Measurements from ENCODE around the gene PACSIN2.

The PACSIN2 gene

GRCh38 chr22:43014869-43015676, at the start of gene PACSIN2:
Gene PACSIN2 (minus strand): TSS chr22:43015149. CDS start chr22:42912080, 103,069 bp downstream.
- no peaks in the 10 kb centered on the region for H4K20me1 ChIP-seq (ENCODE audit: insufficient read depth, low read length)
- peak within 1 kb of the TSS; percentile 87 for H3K4me2 ChIP-seq (ENCODE audit: low read depth, low read length)
- H3K4me1 ChIP-seq (ENCODE audit: low read length) = 0 out of 2 replicates have a peak, but pooled peaks cover 4% of the 10 kb centered on the region

GRCh38 chr22:43060183-43060582, 45.2 kb upstream of the PACSIN2 start:
- no peak for DNase-seq
- Histone ChIP-seq H3K4me1 (ENCODE audit: low read length) (no peaks in the 10 kb centered on the region), H3K4me2 (ENCODE audit: low read depth, low read length) (no peak overlapping the region), H3K36me3 (replicated peaks; ENCODE audit: insufficient read depth, low read length) (no peaks in the 10 kb centered on the region), H3K9me3 (replicated peaks; ENCODE audit: insufficient read depth, low read length) (no peaks in the 10 kb centered on the region), H3K79me2 (ENCODE audit: low read length) (no peaks in the 10 kb centered on the region), H3K9me2 (replicated peaks; ENCODE audit: insufficient read depth, low read length) (no peaks in the 10 kb centered on the region), H3F3A (ENCODE audit: insufficient read depth, low read length) (no peaks in the 10 kb centered on the region), H3K4me3 (ENCODE audit: low read length) (no peak overlapping the region), H2AFZ (ENCODE audit: low read length) (no peak overlapping the region), H3K27ac (ENCODE audit: low read length) (no peak overlapping the region), H3K9ac (ENCODE audit: low read length) (no peak overlapping the region), H4K20me1 (ENCODE audit: insufficient read depth, low read length) (no peaks in the 10 kb centered on the region), H3K27me3 (replicated peaks; ENCODE audit: insufficient read depth, low read length) (no peaks in the 10 kb centered on the region)
- TF ChIP-seq EZH2 (optimal IDR thresholded peaks at IDR 0.05; ENCODE audit: low read depth, low read length) (no peak), EZH2phosphoT487 (IDR thresholded peaks at IDR 0.05; ENCODE audit: low read length) (no peak), CTCF (IDR thresholded peaks at IDR 0.05; ENCODE audit: low read length) (peak; percentile 49)

More at GRCh38 chr22:43014869-43015676, at the start of gene PACSIN2:
- peak within 1 kb of the TSS; percentile 86 for H3K4me3 ChIP-seq (ENCODE audit: low read length)
- peak within 1 kb of the TSS; percentile 53; the same call in 1 of the 2 replicates for H3K9ac ChIP-seq (ENCODE audit: low read length)
- no peaks in the 10 kb centered on the region for H3K9me2 ChIP-seq (replicated peaks; ENCODE audit: insufficient read depth, low read length)
- peak; percentile 99 for DNase-seq
- H3F3A ChIP-seq (ENCODE audit: insufficient read depth, low read length) = no peaks in the 10 kb centered on the region
- H3K79me2 ChIP-seq (ENCODE audit: low read length) = peaks cover 29% of the 10 kb centered on the region
- no peaks in the 10 kb centered on the region for H3K36me3 ChIP-seq (replicated peaks; ENCODE audit: insufficient read depth, low read length)
- no peaks in the 10 kb centered on the region; the same call in 1 of the 2 replicates for H3K27me3 ChIP-seq (replicated peaks; ENCODE audit: insufficient read depth, low read length)
- H2AFZ ChIP-seq (ENCODE audit: low read length) = peak within 1 kb of the TSS; percentile 78
- no peak within 1 kb of the TSS for H3K27ac ChIP-seq (ENCODE audit: low read length)
- H3K9me3 ChIP-seq (replicated peaks; ENCODE audit: insufficient read depth, low read length) = no peaks in the 10 kb centered on the region
- no peak for TF ChIP-seq EZH2 (optimal IDR thresholded peaks at IDR 0.05; ENCODE audit: low read depth, low read length)
- TF ChIP-seq EZH2phosphoT487 (IDR thresholded peaks at IDR 0.05; ENCODE audit: low read length) = no peak
- TF ChIP-seq CTCF (IDR thresholded peaks at IDR 0.05; ENCODE audit: low read length) = no peak

- Histone ChIP-seq H3K79me2 (ENCODE audit: low read length) (no peaks in the 10 kb centered on the region), H4K20me1 (ENCODE audit: insufficient read depth, low read length) (no peaks in the 10 kb centered on the region), H3K4me2 (ENCODE audit: low read depth, low read length) (no peak overlapping the region), H3K9ac (ENCODE audit: low read length) (no peak overlapping the region), H3K9me2 (replicated peaks; ENCODE audit: insufficient read depth, low read length) (no peaks in the 10 kb centered on the region), H3K9me3 (replicated peaks; ENCODE audit: insufficient read depth, low read length) (no peaks in the 10 kb centered on the region), H3K4me1 (ENCODE audit: low read length) (no peaks in the 10 kb centered on the region), H3F3A (ENCODE audit: insufficient read depth, low read length) (no peaks in the 10 kb centered on the region), H3K27me3 (replicated peaks; ENCODE audit: insufficient read depth, low read length) (no peaks in the 10 kb centered on the region), H3K36me3 (replicated peaks; ENCODE audit: insufficient read depth, low read length) (no peaks in the 10 kb centered on the region), H3K27ac (ENCODE audit: low read length) (no peak overlapping the region), H3K4me3 (ENCODE audit: low read length) (no peak overlapping the region), H2AFZ (ENCODE audit: low read length) (no peak overlapping the region)
- DNase-seq = no peak
- TF ChIP-seq CTCF (IDR thresholded peaks at IDR 0.05; ENCODE audit: low read length) (no peak), EZH2phosphoT487 (IDR thresholded peaks at IDR 0.05; ENCODE audit: low read length) (no peak), EZH2 (optimal IDR thresholded peaks at IDR 0.05; ENCODE audit: low read depth, low read length) (no peak)
These were observed 42.7 kb upstream of the PACSIN2 start for GRCh38 chr22:43057641-43058040.

Measured in MM.1S (cell line).